ENCODE data around the gene PKD1.

The PKD1 gene

DNA sequence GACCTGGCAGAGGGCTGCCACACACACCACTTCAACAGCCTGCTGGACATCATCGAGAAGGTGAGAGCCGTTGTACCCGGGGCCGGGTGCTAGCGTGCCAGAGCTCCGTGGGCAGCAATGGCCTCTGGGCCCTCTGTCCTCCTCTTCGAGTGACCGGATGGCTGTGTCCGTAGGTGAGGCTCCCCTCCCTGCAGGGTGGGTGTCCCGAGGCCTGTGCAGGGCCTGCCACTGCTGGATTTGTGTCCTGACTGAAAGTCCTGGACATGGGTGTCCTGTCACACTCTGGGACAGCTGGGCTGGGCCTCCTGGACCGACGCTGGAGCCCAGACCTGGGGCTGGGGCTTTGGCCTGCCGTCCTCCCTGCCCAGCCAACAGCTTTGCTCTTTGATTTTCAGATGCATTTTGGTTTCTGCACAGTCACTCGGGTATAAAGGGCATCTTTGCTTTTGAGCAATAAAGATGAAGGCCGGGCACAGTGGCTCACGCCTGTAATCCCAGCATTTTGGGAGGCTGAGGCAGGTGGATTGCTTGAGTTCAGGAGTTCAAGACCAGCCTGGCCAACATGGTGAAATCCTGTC lies 71.2 kb downstream of the PKD1 start:
- no peak for DNase-seq

- DNase-seq = no peak
These were observed 71.8 kb downstream of the PKD1 start for GRCh38 chr16:2063861-2064260.

DNA sequence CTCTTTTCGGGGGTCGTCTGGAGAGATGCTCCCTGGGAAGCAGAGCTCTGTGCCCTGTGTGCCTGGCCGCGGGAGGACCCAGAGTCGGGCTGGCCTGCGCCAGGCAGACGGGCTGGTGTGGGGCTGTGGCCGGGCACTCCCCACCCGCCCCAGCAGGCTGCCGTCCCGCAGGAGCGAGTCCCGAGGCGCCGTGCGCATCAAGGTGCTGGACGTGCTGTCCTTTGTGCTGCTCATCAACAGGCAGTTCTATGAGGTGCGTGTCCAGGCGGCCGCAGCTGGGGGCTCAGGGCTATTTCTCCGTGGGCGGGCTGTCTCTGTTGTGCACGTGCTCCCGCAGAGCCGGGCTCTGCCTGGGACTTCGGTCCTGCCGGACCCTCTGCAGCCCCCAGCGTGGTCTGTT lies 72.9 kb downstream of the PKD1 start:
- DNase-seq = no peak

GRCh38 chr16:2061526-2061925 lies 74.2 kb downstream of the PKD1 start:
- DNase-seq = no peak

DNA sequence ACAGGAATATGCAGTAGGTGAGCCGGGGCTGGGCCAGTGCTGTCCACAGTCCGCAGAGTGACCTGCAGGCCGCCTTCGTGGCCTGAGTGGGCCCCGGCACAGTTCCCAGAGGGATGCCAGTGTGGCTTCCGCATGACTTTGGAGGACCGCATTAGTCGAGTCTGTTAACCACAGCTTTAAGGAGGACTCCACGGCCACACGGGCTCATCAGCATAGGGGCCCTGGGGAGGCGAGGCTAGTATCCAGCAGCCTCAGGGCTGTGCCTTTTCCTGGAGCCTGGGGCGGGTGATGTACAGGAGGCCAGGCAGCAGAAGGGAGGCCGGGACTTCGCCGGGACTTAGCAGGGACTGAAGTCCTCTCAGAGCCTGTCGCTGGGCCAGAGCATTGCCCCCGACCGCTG lies 74.7 kb downstream of the PKD1 start:
- DNase-seq = no peak

GRCh38 chr16:2060346-2060745 lies 75.4 kb downstream of the PKD1 start:
- DNase-seq = no peak

DNA sequence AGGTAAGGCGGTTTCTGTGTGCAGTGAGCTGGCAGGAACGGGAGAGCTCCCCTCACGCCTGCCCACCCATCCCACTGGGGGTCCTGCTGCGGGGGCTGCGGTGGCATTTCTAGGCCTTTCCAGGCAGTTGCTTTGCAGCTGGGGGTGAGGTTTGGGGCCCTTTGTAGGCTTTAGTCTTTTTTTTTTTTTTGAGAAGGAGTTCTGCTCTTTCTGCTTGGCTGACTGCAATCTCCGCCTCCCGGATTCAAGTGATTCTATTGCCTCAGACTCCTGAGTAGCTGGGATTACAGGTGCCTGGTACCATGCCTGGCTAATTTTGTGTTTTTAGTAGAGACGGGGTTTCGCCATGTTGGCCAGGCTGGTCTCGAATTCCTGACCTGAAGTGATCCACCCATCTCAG lies 76.8 kb downstream of the PKD1 start:
- no peak for DNase-seq

GRCh38 chr16:2058420-2058819 lies 77.3 kb downstream of the PKD1 start:
- no peak for DNase-seq

GRCh38 chr16:2057438-2057837 lies 78.3 kb downstream of the PKD1 start:
- DNase-seq = no peak

- DNase-seq = no peak
These were observed 78.9 kb downstream of the PKD1 start for GRCh38 chr16:2056681-2057407.

DNA sequence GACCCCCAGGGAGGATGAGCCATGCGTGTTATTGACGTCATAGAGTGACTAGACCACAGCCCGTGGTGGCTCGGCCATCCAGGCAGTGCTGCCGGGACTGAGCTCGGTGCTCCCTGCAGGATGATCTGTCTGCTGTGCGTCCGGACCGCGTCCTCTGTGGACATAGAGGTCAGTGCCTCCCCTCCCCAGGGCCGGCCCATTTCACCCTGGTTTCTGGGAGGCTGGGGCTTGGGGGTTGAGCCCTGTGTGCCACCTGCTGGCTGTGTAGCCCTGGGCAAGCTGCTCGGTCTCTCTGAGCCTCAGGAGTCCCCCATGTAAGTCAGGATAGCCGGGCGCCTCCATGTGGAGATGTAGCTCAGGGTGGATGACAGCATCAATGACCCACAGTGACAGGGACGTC lies 79.6 kb downstream of the PKD1 start:
- DNase-seq = no peak

DNA sequence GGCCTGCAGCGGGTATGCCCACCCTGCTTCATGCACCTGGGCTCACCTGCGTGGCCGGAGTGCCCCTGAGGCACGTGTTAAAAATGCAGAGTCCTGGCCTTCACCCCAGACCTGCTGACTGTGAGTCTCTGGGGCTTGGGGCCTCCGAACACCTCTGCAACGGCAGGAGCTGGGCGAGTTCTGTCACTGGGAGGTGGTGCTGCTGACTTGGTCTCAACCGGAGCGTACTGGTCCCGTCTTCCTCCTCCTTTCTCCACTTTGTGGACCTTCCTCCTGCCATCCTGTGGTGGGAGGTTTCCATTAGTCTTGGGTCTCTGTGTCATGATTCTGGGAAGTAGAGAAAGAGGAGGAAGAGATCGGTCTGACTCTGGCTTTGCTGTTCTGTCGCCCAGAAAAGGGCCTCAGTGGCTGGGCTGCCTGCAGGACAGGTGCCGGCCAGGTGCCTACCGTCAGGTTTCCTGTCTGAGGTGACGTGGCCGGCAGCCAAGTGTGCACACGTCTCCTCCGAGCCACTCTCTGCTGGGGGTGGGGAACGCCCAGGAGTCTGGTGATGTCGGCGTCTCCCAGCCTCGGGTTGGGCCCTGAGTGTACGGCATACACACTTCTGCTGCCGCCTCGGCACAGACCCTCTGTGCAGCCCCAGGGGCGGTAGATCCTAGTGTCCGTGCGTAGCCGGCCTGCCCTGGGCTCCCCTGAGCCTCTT lies 81.0 kb downstream of the PKD1 start:
- DNase-seq = no peak

DNA sequence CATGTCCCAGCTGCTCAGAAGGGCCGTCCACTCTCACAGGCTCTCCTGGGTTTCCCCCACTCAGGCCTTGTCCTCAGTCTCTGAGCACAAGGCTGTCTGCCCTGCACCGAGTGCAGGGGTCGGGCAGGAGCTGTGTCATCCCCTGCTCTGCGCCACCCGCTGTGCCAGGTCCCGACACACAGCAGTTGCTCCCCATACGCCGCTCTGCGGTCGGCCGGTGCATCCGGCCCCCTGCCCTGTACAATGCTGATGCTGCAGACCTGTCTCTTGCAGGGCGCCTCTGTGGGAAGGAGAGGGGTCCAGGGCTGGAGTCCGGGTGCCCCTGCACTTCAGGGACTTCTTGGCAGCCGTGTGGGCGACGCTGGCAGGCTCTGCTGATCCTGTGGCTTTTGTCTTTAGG lies 81.8 kb downstream of the PKD1 start:
- no peak for DNase-seq

DNA sequence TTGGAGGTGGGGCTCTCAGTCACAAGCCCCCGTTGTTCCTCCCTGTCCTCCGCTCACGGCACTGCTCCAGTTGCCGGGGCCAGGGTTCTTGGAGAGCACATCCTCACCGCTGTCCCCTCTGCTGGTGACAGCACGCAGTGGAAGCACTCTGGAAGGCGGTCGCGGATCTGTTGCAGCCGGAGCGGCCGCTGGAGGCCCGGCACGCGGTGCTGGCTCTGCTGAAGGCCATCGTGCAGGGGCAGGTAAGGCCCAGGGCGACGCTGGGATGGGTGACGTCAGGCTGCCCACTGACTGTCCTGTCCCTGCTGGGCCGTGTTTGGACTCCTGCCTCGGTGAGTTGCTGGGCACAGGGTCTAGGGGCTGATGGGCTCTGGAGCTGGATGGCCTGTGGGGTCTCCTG lies 82.5 kb downstream of the PKD1 start:
- DNase-seq = no peak

DNA sequence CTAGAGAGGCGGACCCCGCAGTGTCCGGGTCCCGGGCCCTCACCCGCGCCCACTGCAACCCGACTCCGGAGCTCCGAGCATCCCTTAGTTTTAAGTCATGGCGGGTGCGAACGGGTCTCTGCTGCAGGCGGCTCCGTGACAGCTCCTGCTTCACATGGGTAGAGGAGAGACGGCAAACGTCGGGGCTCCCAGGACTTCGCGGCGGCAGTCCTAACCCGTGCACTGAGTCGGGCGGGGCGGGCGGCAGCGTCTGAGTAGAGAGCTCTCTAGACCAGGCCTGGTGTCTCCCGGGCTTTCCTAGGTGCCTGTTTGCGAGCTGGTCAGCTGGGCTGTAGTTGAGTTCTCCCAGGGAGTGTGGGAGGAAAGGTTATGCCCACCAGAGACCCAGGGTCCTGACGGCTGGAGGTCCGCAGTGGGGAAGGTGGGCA lies 87.6 kb downstream of the PKD1 start:
- DNase-seq = no peak

- DNase-seq = peak; percentile 93
These were observed 88.2 kb downstream of the PKD1 start, which contains the start of the genes NTHL1 and TSC2 for GRCh38 chr16:2047330-2048115. NTHL1 (minus strand) TSS chr16:2047834; CDS start chr16:2047823, 11 bp downstream. TSC2 (plus strand) TSS chr16:2047985; CDS start chr16:2048616, 631 bp downstream.

- DNase-seq = no peak
These were observed 88.8 kb downstream of the PKD1 start for GRCh38 chr16:2046893-2047329.

GRCh38 chr16:2045965-2046892 lies 89.5 kb downstream of the PKD1 start:
- DNase-seq = no peak

GRCh38 chr16:2044541-2044940 lies 91.2 kb downstream of the PKD1 start:
- no peak for DNase-seq

GRCh38 chr16:2043667-2044451 lies 91.8 kb downstream of the PKD1 start:
- no peak for DNase-seq

- DNase-seq = no peak
These were observed 92.6 kb downstream of the PKD1 start for GRCh38 chr16:2042986-2043666.

Measured in CD4-positive, alpha-beta T cell treated with Interleukin-17A for 1 hour (primary cell).